ENCODE data around the gene OR10A6.

GRCh38 chr11:7907121-7907520 lies 23.9 kb downstream of the OR10A6 start:
- TF ChIP-seq CTCF (optimal IDR thresholded peaks at IDR 0.05 in 1 of 3, IDR thresholded peaks at IDR 0.05 in 1 of 3, conservative IDR thresholded peaks at IDR 0.05 in 1 of 3; ENCODE audit: extremely low read depth in 1 of 3, insufficient read depth in 2 of 3, low read length in 3 of 3) (no peak), EZH2 (IDR thresholded peaks at IDR 0.05; ENCODE audit: low read length) (no peak)
